Fibroblast of villous mesenchyme (primary cell): ENCODE data around the gene DENND6A. TPM values are rescaled to one million over a fixed set of nuclear protein-coding genes. Genes with fewer than 3 reads are reported as not detected.

Source experiments
- DNase-seq: peaks from one replicate; pipeline ENCODE4 v3.0.0-alpha.2; 2010; ENCODE audit warnings: low read depth
- H3K4me3 ChIP-seq: 2 replicates; pipeline ENCODE4 v1.5.1; 2011; ENCODE audit warnings: low read depth, mild to moderate bottlenecking, low read length
- CTCF ChIP-seq: IDR thresholded peaks from 2 replicates; pipeline ENCODE4 v1.5.1; 2012; ENCODE audit warnings: low read depth, mild to moderate bottlenecking, low read length; ENCODE audit not compliant: insufficient read depth
- total RNA-seq: library from RNA; depleted of rRNA; stranded (reverse); fragments of >200 nt; gene quantifications from 2 replicates; pipeline ENCODE4 v1.2.3, GENCODE V29; 2012

DENND6A gene, protein sequence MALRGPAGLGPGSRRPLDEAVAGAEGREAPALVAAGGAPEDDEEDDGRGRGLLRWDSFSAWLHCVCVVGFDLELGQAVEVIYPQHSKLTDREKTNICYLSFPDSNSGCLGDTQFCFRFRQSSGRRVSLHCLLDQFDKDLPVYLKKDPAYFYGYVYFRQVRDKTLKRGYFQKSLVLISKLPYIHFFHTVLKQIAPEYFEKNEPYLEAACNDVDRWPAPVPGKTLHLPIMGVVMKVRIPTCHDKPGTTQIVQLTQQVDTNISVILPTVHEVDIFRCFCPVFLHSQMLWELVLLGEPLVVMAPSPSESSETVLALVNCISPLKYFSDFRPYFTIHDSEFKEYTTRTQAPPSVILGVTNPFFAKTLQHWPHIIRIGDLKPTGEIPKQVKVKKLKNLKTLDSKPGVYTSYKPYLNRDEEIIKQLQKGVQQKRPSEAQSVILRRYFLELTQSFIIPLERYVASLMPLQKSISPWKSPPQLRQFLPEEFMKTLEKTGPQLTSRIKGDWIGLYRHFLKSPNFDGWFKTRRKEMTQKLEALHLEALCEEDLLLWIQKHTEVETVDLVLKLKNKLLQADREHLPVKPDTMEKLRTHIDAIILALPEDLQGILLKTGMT
- 23.2 and 33.2 TPM in 2 replicates for total RNA-seq

DNA sequence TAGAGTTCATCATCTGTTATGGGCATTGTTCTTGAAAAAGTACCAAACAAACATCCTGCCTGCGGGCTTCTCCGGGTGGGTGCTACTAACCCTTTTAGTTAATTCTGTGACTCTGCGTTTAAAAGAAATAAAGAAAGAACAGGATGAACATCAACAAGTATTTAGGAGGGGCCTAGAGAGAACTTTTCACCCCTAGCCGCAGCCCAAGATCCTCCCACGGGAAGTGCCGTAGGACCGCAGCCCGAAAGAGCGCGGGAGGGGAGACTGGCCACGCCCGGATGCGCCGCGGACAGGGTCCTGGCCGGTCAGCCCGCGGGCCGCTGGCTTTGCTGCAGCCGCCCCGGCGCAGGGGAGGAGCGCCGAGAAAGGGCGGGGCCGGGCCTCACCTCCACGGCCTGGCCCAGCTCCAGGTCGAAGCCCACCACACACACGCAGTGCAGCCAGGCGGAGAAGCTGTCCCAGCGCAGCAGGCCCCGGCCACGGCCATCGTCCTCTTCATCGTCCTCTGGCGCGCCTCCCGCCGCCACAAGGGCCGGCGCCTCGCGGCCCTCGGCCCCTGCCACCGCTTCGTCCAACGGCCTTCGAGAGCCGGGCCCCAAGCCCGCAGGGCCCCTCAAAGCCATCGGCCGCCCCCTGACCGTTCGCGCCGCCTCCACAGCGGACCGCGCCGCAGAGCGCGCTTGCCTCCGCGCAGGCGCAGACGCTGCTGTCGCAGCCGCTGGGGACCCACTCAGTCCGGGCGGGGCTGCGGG, at the start of gene DENND6A:
DENND6A (minus strand) TSS at position 682 of the 752 bp plus-strand sequence; CDS start at position 623, 59 bp downstream.
- TF ChIP-seq CTCF = no peak
- DNase-seq = peak; percentile 94
- H3K4me3 ChIP-seq = peak within 1 kb of the TSS; percentile 77

DNA sequence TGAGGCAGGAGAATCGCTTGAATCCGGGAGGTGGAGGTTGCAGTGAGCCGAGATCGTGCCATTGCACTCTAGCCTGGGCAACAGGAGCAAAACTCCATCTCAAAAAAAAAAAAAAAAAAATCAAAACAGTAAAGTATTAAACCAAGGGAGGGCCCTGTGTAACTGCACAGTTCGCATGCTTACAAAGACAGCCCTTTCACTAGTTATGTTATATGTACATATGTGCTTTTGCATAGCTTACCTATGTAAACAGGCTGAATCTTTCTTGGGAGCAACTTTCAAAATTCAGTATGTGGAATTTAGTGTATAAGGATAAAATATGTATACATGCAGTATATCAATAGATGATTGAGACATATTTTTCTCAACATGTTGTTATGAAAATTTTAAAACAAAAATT, 47.1 kb upstream of the DENND6A start:
- H3K4me3 ChIP-seq = no peak overlapping the region
- no peak for DNase-seq
- no peak for TF ChIP-seq CTCF

DNA sequence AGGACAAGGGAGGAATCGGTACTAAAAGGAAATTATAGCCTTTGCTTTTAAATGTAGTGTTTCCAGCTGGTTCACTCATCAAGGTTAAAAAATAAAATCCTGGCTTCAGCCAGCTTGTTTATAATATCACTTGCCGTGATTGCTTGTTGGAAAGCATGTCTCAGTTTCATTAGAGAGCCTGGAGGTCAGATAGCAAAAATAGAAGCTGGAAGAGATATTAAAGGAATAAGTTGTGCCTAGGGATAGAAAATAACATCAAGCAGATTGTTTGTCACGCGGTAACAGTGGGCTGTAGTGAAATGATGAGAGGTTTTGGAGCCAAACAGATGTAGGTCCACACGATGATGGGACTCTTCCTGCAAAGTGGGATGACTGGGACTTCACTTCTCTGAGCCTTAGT, 45.5 kb upstream of the DENND6A start:
- no peak overlapping the region for H3K4me3 ChIP-seq
- DNase-seq = no peak
- no peak for TF ChIP-seq CTCF

- no peak for DNase-seq
- TF ChIP-seq CTCF = no peak
- no peak overlapping the region for H3K4me3 ChIP-seq
Measured at GRCh38 chr3:57737840-57738239, 45.0 kb upstream of the DENND6A start.

DNA sequence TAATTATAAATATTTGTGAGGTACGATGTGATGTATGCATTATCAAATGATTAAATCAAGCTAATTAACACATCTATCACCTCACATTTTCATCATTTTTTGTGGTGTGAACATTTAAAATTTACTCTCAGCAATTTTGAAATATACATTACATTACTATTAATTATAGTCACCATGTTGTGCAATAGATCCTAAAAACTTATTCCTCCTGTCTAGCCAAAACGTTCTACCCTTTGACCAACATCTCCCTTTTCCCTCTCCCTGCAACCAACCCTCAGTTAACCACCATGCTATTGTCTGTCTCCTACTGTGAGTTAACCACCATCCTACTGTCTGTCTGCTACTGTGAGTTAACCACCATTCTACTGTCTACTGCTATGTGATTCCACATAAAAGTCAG, 42.5 kb upstream of the DENND6A start:
- no peak for DNase-seq
- no peak for TF ChIP-seq CTCF
- H3K4me3 ChIP-seq = no peak overlapping the region

GRCh38 chr3:57733790-57734189, 40.9 kb upstream of the DENND6A start:
- no peak for DNase-seq
- no peak for TF ChIP-seq CTCF
- H3K4me3 ChIP-seq = no peak overlapping the region
